Hematopoietic multipotent progenitor cell treated with erythropoietin and hydrocortisone succinate and interleukin-3 and kit ligand, for 4 days (in vitro differentiated cells): ENCODE measurements around the gene RAD51D.
"Not testable (repeated sequence)": the region's sequence is repeated elsewhere in the genome, so short reads cannot be mapped to it uniquely, and the experiment has no call there.

ENCODE experiments used
- DNase-seq: peaks from one replicate; pipeline ENCODE4 v3.0.0-alpha.2; 2015

RAD51D gene

GRCh38 chr17:35064516-35065215, 55.0 kb downstream of the RAD51D start:
- peak; percentile 81 for DNase-seq

- peak; percentile 97 for DNase-seq
These were observed 56.0 kb downstream of the RAD51D start, which contains the start of gene RFFL for GRCh38 chr17:35063514-35064223. Gene RFFL (minus strand): TSS chr17:35063707. CDS start chr17:35026553, 37,154 bp downstream.

GRCh38 chr17:35062308-35062707, 57.4 kb downstream of the RAD51D start:
- DNase-seq = no peak

GRCh38 chr17:35057332-35057915, 62.2 kb downstream of the RAD51D start:
- no peak for DNase-seq

GRCh38 chr17:35056013-35056412, 63.6 kb downstream of the RAD51D start:
- peak; percentile 25 for DNase-seq

GRCh38 chr17:35053204-35053603, 66.5 kb downstream of the RAD51D start:
- DNase-seq = no peak

- no peak for DNase-seq
These were observed 66.9 kb downstream of the RAD51D start for GRCh38 chr17:35052780-35053179.

- DNase-seq = no peak
These were observed 67.4 kb downstream of the RAD51D start for GRCh38 chr17:35052241-35052610.

- peak; percentile 37 for DNase-seq
These were observed 68.0 kb downstream of the RAD51D start for GRCh38 chr17:35051579-35052240.

- DNase-seq = peak; percentile 87
These were observed 68.5 kb downstream of the RAD51D start for GRCh38 chr17:35051183-35051578.

- DNase-seq = no peak
These were observed 69.5 kb downstream of the RAD51D start for GRCh38 chr17:35050170-35050569.

- DNase-seq = no peak
These were observed 70.8 kb downstream of the RAD51D start for GRCh38 chr17:35048685-35049379.

GRCh38 chr17:35046740-35047283, 72.8 kb downstream of the RAD51D start:
- DNase-seq = peak; percentile 37

- DNase-seq = no peak
These were observed 73.4 kb downstream of the RAD51D start for GRCh38 chr17:35046245-35046644.

GRCh38 chr17:35045458-35045979, 74.1 kb downstream of the RAD51D start:
- DNase-seq = not testable (repeated sequence)

GRCh38 chr17:35044181-35044580, 75.5 kb downstream of the RAD51D start:
- no peak for DNase-seq
